ENCODE results near the gene KCNC2.

DNA sequence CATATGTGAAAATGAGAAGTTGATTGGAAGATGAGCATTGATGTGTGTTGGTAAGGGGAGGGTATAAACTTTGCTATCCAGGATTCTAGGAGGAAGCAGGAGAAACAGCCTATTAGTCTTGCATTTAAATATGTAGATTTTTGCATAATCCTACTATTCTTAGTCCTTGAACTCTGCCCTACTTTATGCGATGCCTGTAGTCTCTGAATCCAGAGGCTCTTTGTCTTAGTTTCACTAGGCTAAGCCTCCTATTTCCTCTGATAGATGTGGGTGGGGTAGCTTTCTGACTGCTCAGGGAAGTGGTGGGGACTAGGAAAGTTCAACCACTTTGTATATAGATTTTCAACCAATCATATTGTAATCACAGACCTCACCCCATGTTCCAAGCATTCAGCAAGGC lies 49.5 kb upstream of the KCNC2 start:
- TF ChIP-seq, protein P1, sequence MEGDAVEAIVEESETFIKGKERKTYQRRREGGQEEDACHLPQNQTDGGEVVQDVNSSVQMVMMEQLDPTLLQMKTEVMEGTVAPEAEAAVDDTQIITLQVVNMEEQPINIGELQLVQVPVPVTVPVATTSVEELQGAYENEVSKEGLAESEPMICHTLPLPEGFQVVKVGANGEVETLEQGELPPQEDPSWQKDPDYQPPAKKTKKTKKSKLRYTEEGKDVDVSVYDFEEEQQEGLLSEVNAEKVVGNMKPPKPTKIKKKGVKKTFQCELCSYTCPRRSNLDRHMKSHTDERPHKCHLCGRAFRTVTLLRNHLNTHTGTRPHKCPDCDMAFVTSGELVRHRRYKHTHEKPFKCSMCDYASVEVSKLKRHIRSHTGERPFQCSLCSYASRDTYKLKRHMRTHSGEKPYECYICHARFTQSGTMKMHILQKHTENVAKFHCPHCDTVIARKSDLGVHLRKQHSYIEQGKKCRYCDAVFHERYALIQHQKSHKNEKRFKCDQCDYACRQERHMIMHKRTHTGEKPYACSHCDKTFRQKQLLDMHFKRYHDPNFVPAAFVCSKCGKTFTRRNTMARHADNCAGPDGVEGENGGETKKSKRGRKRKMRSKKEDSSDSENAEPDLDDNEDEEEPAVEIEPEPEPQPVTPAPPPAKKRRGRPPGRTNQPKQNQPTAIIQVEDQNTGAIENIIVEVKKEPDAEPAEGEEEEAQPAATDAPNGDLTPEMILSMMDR (conservative IDR thresholded peaks at IDR 0.05; ENCODE audit: low read depth, low read length), result no peak
- no peak for TF ChIP-seq EZH2 (IDR thresholded peaks at IDR 0.05; ENCODE audit: borderline replicate concordance, low read depth, low read length, poor library complexity, severe bottlenecking)

Data from A673 (cell line).